Esophagus muscularis mucosa (tissue), 4 donors: ENCODE results near the gene RNF225.

ENCODE experiments used
- EP300 ChIP-seq: sonication (generic); formaldehyde crosslinking; IDR thresholded peaks from one replicate; pipeline ENCODE4 v1.6.1; 2017; ENCODE audit warnings: antibody characterized with exemption
- POLR2A ChIP-seq: fragments of 450-650 bp; IDR thresholded peaks from one replicate; pipeline ENCODE4 v1.6.1; 2017; ENCODE audit warnings: antibody characterized with exemption, moderate library complexity, mild to moderate bottlenecking, low read depth
- POLR2AphosphoS5 ChIP-seq, 2 donors: sonication (generic); formaldehyde crosslinking; IDR thresholded peaks; one replicate each; pipeline ENCODE4 v1.6.1; 2017; ENCODE audit warnings: antibody characterized with exemption in 2 of 2
- TF ChIP-seq, protein P1 (sequence below), 3 experiments: fragments of 200-600 bp in 2 of 3; fragments of 450-650 bp in 1 of 3; sonication (generic) in 2 of 3; IDR thresholded peaks; one replicate each; pipeline ENCODE4 v1.5.1; 2017 to 2019; ENCODE audit warnings: antibody characterized with exemption in 3 of 3, mild to moderate bottlenecking in 2 of 3, moderate library complexity in 1 of 3

DNA sequence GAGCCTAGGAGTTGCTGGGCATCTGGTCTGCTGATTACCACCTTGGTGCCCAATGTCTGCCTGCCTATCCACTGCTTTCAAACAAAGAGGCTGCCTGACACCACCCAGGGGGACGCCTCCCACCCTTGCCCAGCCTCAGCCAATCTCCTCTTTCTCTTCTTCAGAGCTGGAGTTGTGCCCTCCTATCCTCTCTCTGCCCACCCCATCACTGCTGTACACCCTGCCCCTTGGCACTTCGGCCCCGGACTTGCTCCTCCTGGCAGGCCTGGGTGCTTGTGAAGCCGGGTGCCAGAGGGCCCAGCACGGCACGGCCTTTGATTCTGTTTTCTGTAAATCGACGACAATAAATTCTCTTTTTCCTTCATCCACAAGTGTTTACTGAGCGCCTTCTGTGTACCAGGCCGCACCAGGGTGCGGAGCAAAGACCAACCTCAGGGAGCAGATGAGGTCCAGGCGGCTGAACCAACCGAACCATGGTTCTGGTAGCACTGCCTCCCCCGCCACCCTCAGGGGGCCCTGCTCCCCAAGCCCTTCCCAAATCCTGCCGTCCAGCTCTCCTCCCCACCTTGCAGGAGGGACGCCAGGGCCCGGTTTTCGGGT is 5.0 kb downstream of the RNF225 start:
- no peak for TF ChIP-seq EP300
- TF ChIP-seq, protein P1, sequence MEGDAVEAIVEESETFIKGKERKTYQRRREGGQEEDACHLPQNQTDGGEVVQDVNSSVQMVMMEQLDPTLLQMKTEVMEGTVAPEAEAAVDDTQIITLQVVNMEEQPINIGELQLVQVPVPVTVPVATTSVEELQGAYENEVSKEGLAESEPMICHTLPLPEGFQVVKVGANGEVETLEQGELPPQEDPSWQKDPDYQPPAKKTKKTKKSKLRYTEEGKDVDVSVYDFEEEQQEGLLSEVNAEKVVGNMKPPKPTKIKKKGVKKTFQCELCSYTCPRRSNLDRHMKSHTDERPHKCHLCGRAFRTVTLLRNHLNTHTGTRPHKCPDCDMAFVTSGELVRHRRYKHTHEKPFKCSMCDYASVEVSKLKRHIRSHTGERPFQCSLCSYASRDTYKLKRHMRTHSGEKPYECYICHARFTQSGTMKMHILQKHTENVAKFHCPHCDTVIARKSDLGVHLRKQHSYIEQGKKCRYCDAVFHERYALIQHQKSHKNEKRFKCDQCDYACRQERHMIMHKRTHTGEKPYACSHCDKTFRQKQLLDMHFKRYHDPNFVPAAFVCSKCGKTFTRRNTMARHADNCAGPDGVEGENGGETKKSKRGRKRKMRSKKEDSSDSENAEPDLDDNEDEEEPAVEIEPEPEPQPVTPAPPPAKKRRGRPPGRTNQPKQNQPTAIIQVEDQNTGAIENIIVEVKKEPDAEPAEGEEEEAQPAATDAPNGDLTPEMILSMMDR (IDR thresholded peaks at IDR 0.05): no peak
- no peak for TF ChIP-seq POLR2A
- no peak for TF ChIP-seq POLR2AphosphoS5 (IDR thresholded peaks at IDR 0.05)
